Stimulated activated naive CD8-positive, alpha-beta T cell treated with anti-CD3 and anti-CD28 coated beads, Interleukin-15, amount 100 ng/mL, for 72 hours (primary cell): ENCODE data around the gene LRPAP1.
"Not testable (repeated sequence)": the region's sequence is repeated elsewhere in the genome, so short reads cannot be mapped to it uniquely, and the experiment has no call there.

ENCODE experiments used
- ATAC-seq: fragments of 150-1000 bp; cut with Tn5 transposase; 2 replicates; pipeline ENCODE4 v1.10.0; 2021; ENCODE audit warnings: mild to moderate bottlenecking, moderate library complexity
- DNase-seq, 2 donors: peaks; one replicate each; pipeline ENCODE4 v3.0.0; 2021 to 2022
- H3K27ac Mint-ChIP-seq, 2 donors: one replicate each; pipeline ENCODE4 v1.8.0; 2022; ENCODE audit warnings: mild to moderate bottlenecking in 2 of 2, mixed read lengths in 2 of 2, moderate library complexity in 2 of 2
- H3K27me3 Mint-ChIP-seq: one replicate; pipeline ENCODE4 v1.8.0; 2022; ENCODE audit warnings: mixed read lengths
- H3K4me1 Mint-ChIP-seq: one replicate; pipeline ENCODE4 v1.8.0; 2022; ENCODE audit warnings: mild to moderate bottlenecking, mixed read lengths
- H3K4me3 Mint-ChIP-seq, 2 donors: one replicate each; pipeline ENCODE4 v1.8.0; 2022; ENCODE audit warnings: mild to moderate bottlenecking in 2 of 2, mixed read lengths in 2 of 2, moderate library complexity in 1 of 2
- H3K9me3 Mint-ChIP-seq, 2 donors: one replicate each; pipeline ENCODE4 v1.8.0; 2022; ENCODE audit warnings: mixed read lengths in 2 of 2

LRPAP1 gene, protein sequence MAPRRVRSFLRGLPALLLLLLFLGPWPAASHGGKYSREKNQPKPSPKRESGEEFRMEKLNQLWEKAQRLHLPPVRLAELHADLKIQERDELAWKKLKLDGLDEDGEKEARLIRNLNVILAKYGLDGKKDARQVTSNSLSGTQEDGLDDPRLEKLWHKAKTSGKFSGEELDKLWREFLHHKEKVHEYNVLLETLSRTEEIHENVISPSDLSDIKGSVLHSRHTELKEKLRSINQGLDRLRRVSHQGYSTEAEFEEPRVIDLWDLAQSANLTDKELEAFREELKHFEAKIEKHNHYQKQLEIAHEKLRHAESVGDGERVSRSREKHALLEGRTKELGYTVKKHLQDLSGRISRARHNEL

DNA sequence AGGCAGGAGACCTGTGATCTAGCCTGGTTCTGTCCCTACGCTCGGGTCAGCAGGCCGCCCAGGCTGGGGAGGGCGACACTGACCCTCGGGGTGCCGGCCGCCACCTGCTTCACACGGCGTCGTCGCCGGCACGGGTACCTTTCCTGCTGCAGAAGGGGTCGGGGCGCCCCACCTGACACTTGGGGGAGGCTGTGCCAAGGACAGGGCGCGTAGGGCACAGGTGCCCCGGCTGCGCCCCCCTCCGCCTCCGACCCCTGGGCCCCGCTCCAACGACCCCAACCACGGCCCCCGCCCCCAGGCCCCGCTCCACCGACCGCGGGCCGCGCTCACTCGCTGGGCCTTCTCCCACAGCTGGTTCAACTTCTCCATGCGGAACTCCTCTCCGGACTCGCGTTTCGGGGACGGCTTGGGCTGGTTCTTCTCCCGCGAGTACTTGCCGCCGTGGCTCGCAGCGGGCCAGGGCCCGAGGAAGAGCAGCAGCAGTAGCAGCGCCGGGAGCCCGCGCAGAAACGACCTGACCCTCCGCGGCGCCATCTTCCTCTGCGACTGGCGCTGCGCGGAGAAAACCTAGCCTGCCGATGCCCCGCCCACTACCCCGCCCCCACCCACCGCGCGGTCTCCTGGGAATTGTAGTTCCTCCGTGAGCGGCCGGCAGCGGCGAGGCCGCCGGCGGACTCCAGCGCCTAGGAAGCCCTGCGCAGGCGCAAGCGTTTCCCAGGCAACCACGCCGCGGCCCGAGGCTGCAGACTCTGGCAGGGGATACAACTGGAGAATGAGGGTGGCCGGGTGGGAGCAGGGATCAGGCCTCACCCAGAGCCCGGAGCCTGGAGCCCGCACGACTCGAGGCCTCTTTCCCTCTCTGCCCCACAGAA, at the start of gene LRPAP1:
TSS of gene LRPAP1 (minus strand) at position 544 of the 872 bp plus-strand sequence. CDS start at position 534, 10 bp downstream.
- peak within 1 kb of the TSS; percentile 99 to 100 for H3K4me3 Mint-ChIP-seq

DNA sequence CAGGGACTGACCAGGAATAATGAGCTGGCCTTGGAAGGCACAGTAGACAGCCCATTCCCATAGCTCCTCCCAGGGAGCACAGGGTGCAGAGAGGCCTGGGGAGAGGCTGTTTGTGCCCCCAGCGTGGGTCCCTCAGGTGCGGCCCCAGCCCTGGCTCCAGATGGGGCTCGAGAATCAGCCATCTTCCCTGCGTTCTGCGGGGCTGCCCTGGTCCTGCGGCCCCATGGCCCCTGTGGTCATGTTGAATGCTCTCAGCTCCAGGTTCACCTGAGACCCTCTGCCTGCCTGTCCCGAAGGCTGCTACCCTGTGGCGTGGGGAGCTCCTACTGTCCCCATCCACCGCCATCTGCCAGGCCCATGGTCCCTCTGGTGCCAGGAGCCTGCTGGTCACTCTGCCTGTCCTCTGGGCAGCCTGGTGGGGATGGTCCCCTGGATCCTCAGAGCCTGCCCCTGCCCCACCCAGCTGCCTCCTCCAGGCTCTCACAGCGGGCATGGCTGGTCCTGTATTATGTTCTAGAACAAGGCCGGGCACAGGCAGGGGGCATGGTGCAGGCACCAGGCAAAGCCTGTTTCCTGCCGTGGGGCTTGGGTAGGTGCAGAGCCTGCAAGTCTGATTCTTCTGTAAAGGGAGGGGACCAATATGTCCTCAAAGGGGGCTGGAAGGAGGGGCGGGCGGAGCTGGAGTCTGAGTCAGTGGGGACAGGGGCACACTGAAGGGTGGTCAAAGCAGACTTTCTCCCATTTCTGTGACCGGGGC, 49.3 kb upstream of the LRPAP1 start:
- H3K9me3 Mint-ChIP-seq, DNase-seq, H3K4me3 Mint-ChIP-seq, H3K4me1 Mint-ChIP-seq, H3K27ac Mint-ChIP-seq: not testable (repeated sequence)
- H3K27me3 Mint-ChIP-seq, result peaks cover 14% of the 10 kb centered on the region
- peak; percentile 26 for ATAC-seq

More for the DNA sequence above, at the start of gene LRPAP1:
- Mint-ChIP-seq H3K27me3 (no peaks in the 10 kb centered on the region), H3K4me1 (peaks cover 50% of the 10 kb centered on the region), H3K9me3 (peaks cover 0 to 11% of the 10 kb centered on the region in 2 donors), H3K27ac (peak within 1 kb of the TSS; percentile 99)
- DNase-seq, result peak; percentile 81 to 88
- peak; percentile 93 for ATAC-seq

DNA sequence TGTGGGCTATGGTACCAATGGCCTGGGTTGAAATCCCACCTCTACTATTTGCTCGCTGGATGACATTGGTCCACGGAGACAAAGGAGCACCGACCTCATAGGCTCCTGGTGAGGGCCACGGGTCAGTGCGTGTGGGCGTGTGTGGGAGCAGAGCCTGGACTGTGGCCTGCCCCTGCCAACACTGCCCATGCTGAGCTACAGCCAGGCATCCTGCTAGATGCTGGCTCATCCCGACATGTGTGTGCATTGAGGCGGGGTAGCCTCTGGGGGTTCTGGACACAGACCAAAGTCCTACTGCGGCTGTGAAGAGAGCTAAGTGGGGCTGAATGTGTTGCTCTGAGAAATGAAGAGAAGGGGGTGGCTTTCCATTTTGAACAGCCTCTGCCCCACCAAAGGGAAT, 48.6 kb upstream of the LRPAP1 start:
- peaks cover 14% of the 10 kb centered on the region for H3K27me3 Mint-ChIP-seq
- DNase-seq, H3K9me3 Mint-ChIP-seq, H3K27ac Mint-ChIP-seq, ATAC-seq, H3K4me3 Mint-ChIP-seq, H3K4me1 Mint-ChIP-seq: not testable (repeated sequence)

DNA sequence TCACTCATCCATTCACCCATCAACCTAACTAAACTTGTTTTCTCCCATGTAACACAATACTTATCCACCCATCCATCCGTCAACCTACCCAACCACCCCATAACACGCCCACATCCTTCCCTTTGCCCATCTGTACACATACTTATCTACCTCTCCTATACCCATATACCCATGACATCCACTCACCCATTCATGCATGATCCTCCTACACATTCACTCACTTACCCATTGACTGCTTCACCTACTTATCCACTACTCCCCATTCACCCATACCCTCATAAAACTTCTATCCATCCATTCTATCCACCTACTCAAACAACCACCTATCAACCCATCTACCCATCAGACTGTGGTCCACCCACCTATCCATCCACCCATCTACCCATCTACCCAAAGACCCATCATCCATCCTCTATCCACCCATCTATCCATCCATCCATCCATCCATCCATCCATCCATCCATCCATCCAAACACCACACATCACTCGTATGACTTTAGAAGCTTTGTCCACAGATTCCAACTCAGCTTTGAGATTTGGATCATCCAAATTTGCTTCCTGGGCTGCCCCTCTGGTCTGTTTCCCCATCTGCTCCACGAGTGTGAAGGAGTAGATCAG, 46.4 kb upstream of the LRPAP1 start:
- H3K9me3 Mint-ChIP-seq, H3K4me1 Mint-ChIP-seq, DNase-seq, H3K4me3 Mint-ChIP-seq, ATAC-seq, H3K27ac Mint-ChIP-seq: not testable (repeated sequence)
- peaks cover 14% of the 10 kb centered on the region for H3K27me3 Mint-ChIP-seq

DNA sequence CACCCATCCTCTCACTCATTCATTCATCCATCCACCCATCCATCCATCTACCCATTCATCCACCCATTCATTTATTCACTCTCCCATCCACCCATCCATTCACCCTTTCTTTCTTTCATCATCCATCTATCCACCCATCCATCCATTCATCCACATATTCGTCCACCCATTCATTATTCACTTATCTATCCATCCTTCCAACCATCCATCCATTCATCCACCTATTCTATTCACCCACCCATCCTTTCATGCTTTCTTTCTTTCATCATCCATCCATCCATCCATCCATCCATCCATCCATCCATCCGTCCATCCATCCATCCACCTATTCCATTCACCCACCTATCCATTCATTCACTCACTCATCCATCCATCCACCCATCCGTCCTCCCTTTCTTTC, 45.8 kb upstream of the LRPAP1 start:
- H3K4me1 Mint-ChIP-seq, DNase-seq, H3K9me3 Mint-ChIP-seq, H3K27ac Mint-ChIP-seq, H3K4me3 Mint-ChIP-seq, ATAC-seq: not testable (repeated sequence)
- H3K27me3 Mint-ChIP-seq, result peaks cover 14% of the 10 kb centered on the region

DNA sequence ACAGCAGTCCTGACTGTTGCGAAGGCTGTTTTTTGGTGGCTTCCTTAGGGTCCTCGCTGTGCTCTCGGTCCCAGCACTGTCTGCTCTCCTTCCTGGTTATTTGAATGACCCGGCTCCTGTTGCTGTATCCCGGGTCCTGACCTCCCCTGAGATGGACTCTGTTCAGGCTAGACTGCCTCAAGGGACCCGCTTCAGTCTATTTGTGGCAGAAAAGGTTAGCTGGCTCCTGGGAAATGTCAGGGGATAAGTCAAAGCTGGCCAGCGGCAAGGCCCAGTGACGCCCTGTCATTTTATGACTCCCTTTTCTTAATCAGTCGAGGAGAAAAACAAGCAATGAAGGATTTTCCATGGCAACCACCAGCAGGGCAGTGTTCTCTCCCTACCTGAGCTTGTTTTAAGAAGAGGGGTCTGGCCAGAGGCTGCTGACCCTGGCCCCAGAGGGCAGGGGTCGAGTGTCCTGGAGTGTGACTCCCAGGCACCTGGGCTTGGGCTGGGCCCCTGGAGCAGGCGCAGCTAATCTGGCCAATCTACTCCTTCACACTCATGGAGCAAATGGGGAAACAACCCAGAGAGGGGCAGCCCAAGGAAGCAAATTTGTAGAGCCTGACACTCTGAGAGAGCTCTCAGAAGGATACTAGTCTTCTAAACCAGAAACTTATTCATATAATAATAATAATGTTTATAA, 45.1 kb upstream of the LRPAP1 start:
- H3K4me1 Mint-ChIP-seq, H3K27ac Mint-ChIP-seq, H3K4me3 Mint-ChIP-seq, ATAC-seq, DNase-seq, H3K9me3 Mint-ChIP-seq: not testable (repeated sequence)
- peaks cover 14% of the 10 kb centered on the region for H3K27me3 Mint-ChIP-seq

DNA sequence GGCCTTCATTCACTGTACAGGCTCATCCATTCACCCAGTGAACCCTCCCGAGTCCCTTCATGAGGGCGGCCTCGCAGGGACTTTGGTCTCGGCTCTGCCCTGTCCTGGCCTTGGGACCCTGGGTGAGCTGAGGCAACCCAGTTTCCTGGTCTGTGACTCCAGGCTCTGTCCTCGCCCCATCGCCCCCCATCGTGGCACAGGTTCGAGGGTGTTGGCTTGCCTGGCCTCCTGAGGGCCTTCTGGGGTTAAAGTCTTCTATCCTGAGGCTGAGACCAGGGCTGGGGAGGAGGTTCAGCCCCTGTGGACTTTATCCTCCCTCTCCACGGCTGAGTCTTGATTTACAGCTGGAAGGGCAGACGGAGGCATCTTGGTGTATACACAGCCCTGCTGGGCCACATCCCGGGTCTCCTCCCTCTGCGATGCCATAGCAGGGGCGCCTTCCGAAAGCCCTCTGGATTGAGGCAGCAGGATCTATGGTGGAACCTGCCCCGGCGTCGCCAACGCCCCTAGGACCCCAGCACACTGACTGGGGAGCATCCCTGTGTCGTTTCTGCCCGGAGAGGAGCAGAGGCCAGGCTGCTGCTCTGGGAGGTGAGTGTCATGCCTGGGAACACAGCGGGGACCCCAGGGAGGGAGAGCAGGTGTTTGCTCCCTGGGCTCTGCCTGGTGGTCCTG, 44.4 kb upstream of the LRPAP1 start:
- DNase-seq, H3K27ac Mint-ChIP-seq, H3K4me1 Mint-ChIP-seq, H3K9me3 Mint-ChIP-seq, H3K4me3 Mint-ChIP-seq: not testable (repeated sequence)
- peak; percentile 22 for ATAC-seq
- H3K27me3 Mint-ChIP-seq, result peaks cover 14% of the 10 kb centered on the region

DNA sequence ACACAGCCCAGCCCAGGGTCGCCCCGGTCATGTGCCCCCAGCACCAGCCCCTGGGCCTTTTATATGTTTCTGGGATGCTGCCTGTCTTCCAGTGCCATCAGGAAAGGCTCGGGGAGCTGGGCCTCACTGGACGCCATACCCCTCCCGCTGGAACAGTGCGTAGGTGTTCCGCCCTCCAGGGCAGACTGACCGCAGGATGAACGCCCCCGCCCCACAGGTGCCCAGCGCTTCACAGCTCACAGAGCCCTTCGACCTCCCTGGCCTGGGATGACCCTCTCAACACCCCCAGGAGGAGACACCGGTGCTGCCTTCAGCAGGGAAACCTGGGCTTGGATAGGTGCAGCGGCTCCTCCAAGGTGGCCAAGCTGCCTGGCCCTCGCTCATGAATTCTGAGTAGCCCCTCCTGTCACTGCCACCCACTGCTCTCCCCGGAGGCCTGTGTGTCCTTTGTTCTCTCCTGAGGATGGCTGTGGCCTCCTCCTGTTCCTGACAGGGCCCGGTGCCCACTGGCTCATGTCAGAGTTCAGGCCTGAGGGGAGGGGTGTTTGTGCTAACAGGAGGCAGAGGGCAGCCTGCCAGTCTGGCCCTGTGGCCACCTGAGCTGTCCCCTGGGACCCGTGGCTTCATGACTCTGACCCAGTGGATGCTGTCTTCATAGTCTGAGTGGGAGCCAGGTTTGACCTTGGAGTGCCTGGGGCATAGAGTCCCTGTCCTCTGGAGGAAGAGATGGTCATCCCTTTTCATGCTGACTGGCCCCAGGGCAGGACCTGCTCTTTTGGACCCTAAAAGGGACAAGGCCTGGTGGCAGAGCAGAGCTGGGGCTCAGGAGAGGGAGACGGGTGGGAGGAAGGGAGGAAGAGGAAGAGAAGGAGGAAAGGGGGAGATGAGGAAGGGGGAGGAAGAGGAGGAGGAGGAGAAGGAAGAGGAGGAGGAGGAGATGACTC, 43.5 kb upstream of the LRPAP1 start:
- H3K4me3 Mint-ChIP-seq, ATAC-seq, H3K4me1 Mint-ChIP-seq, H3K27ac Mint-ChIP-seq, DNase-seq, H3K9me3 Mint-ChIP-seq: not testable (repeated sequence)
- peaks cover 13% of the 10 kb centered on the region for H3K27me3 Mint-ChIP-seq

DNA sequence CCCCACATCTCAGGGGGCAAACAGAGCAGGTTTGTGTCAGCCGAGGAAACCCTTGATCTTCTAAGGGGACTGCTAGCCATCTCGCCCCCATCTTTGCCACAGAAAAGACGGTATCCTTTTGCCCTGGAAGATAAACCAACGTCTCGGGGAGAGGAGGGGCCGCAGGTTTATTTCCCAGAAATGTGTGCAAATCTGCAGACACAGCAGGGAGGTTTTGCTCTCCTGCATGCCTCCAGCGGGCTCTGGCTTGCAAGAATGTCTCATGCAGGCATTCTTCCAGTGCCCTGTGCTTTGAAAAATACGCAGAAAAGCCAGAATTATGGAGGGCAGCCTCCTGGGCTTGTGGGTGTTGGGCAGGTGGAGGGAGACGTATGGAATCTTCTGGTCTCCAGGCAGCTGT, 42.6 kb upstream of the LRPAP1 start:
- not testable (repeated sequence) for H3K9me3 Mint-ChIP-seq, H3K27ac Mint-ChIP-seq, DNase-seq, ATAC-seq, H3K4me1 Mint-ChIP-seq, H3K4me3 Mint-ChIP-seq, H3K27me3 Mint-ChIP-seq

DNA sequence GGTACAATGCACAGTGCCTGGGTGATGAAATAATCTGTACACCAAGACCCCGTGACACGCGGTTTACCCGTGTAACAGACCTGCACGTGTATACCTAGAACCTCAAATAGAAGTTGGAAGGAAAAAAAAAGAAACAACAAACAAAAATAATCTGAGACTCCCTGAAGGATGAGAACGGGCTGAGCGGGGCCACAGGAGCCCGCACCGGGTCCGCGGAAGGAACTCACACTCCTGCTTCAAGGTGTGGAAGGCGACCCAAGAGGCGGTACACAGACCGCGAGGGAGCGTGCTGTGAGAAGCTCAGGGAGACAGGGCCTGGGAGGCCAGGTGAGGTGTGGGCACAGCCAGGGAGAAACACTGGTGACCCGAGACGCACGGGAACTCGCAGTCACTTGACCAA, 42.1 kb upstream of the LRPAP1 start:
- not testable (repeated sequence) for H3K4me1 Mint-ChIP-seq, H3K9me3 Mint-ChIP-seq, H3K4me3 Mint-ChIP-seq, H3K27me3 Mint-ChIP-seq, ATAC-seq, DNase-seq, H3K27ac Mint-ChIP-seq

DNA sequence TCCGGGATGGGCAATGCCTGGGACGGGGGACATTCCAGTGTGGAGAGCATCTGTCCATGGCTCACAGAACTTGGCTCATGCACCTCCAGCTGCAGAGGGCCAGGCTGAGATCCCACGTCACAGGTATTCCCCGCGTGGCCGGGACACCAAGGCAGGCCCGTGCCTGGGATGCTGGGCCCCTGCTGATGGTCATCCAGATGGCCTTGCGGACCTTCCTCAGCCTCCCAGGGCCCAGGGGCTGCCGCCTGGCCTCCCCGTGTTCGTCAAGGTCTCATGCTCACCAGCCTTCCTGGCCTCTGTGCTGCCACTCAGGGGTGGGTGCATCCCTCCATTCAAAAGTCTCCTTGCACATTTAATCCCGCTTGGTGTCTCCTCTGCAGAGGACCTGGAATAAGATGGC, 40.9 kb upstream of the LRPAP1 start:
- Mint-ChIP-seq H3K9me3 (no peaks in the 10 kb centered on the region), H3K27ac (no peak overlapping the region), H3K4me1 (no peaks in the 10 kb centered on the region), H3K4me3 (no peak overlapping the region), H3K27me3 (peaks cover 6% of the 10 kb centered on the region)
- DNase-seq (no peak), ATAC-seq (no peak)

DNA sequence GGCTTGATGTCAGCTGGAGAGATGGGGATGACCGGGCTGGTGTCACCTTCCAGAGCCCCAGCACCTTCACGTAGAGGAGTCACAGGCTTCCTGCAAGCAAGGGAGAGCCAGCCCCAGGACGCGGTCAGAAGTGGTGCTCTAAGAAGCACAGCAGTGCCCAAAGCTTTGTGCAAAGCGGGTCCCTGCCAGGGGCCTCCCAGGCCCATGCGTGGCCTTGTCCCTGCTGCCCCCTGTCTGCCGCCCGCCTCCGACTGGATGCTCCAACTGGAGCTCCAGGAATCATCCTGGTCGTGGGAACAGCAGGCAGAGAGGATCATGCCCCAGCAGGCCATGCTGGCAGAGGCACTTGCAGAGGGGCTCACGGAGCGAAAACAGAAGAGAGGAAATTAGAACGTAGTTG, 40.1 kb upstream of the LRPAP1 start:
- no peak overlapping the region for H3K27ac Mint-ChIP-seq
- no peaks in the 10 kb centered on the region for H3K27me3 Mint-ChIP-seq
- H3K9me3 Mint-ChIP-seq, result no peaks in the 10 kb centered on the region
- ATAC-seq (no peak), DNase-seq (no peak)
- no peak overlapping the region for H3K4me3 Mint-ChIP-seq
- no peaks in the 10 kb centered on the region for H3K4me1 Mint-ChIP-seq

DNA sequence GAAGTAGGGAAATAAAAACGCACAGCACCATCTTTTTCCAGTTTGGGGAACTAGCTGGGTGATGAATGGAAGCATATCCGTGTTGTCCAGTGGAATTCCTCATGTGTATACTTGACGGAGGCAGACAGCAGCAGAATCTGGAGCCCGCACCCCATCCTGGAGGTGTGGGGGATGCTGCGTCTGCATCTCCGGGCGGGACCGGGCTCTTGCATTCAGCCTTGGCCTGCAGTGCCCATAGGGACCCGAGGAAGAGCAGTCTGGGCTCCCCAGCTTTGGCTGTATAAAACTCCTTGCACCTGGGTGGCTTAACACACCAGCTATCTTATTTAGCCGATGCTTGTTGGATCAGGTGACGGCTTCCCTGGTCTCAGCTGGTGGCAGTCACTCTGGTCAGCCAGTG, 39.7 kb upstream of the LRPAP1 start:
- DNase-seq (no peak), ATAC-seq (no peak)
- no peaks in the 10 kb centered on the region for H3K4me1 Mint-ChIP-seq
- H3K9me3 Mint-ChIP-seq, result no peaks in the 10 kb centered on the region
- H3K4me3 Mint-ChIP-seq, result no peak overlapping the region
- H3K27me3 Mint-ChIP-seq, result no peaks in the 10 kb centered on the region
- H3K27ac Mint-ChIP-seq, result no peak overlapping the region
